K562 (cell line): ENCODE measurements around the gene VSIG10L2. TPM values are rescaled to one million over a fixed set of nuclear protein-coding genes. Genes with fewer than 3 reads are reported as not detected.

Experiments used
- ATAC-seq: fragments of 200-7000 bp; cut with Tn5 transposase; 3 replicates; pipeline ENCODE4 v1.9.1; 2020; ENCODE audit warnings: moderate library complexity
- BruUV-seq: library from RNA; stranded (reverse); fragments of 400-500 nt; replicated peaks from 2 replicates; lab custom pipeline; 2021; lab: Mats Ljungman, UMichigan
- CTCF ChIA-PET: fragments of 300-600 bp; formaldehyde crosslinking; extraction: SDS; loops from one replicate; lab custom pipeline; 2021; ENCODE audit warnings: low intra/inter-chr PET ratio; lab: Yijun Ruan, JAX
- POLR2A ChIA-PET: fragments of 300-600, 350-650 bp; sonication (Branson Sonifier 250); formaldehyde crosslinking; extraction: SDS; loops from one replicate; lab custom pipeline; 2021; ENCODE audit warnings: antibody characterized with exemption, inconsistent platforms; lab: Yijun Ruan, JAX
- DNase-seq, 4 experiments: peaks; one replicate each; pipeline versions ENCODE4 v3.0.0 to v3.0.0-alpha.2; 2011 to 2018; ENCODE audit warnings: low spot score in 3 of 4, mixed read lengths in 3 of 4; ENCODE audit errors: extremely low read depth in 1 of 4
- FAIRE-seq: peaks from 2 replicates; lab custom pipeline; 2011; peaks lifted over from hg19 to GRCh38; lab: Jason Lieb, UNC
- H2AFZ ChIP-seq: 2 replicates; pipeline ENCODE4 v1.6.0; 2011; ENCODE audit warnings: low read depth, low read length, control low read depth, inconsistent platforms
- H3K27ac ChIP-seq: fragments of 200-600 bp; 3 replicates; pipeline ENCODE4 v1.8.0; 2011; ENCODE audit warnings: low read depth, mild to moderate bottlenecking, control low read depth, inconsistent platforms, low read length, moderate library complexity, mixed read lengths; ENCODE audit errors: extremely low read depth
- H3K27me3 ChIP-seq, 2 experiments: fragments of 300-600 bp in 1 of 2; 2 replicates in 1 of 2; 3 replicates in 1 of 2; pipeline versions ENCODE4 v1.6.0 to v1.8.0; 2011; ENCODE audit warnings: inconsistent platforms in 2 of 2, low read length in 2 of 2, mild to moderate bottlenecking in 1 of 2, mixed read lengths in 1 of 2, moderate library complexity in 1 of 2; ENCODE audit not compliant: control insufficient read depth in 2 of 2, insufficient read depth in 2 of 2
- H3K36me3 ChIP-seq: fragments of 300-600 bp; 3 replicates; pipeline ENCODE4 v1.8.0; 2011; ENCODE audit warnings: mild to moderate bottlenecking, low read length, inconsistent platforms; ENCODE audit not compliant: control insufficient read depth, insufficient read depth
- H3K4me1 ChIP-seq, 2 experiments: fragments of 200-600 bp in 1 of 2; replicated peaks in 1 of 2; 2 replicates in 1 of 2; 3 replicates in 1 of 2; pipeline versions ENCODE4 v1.5.1 to v1.8.0; 2011; ENCODE audit warnings: inconsistent platforms in 2 of 2, low read length in 2 of 2, mild to moderate bottlenecking in 1 of 2, mixed read lengths in 1 of 2, moderate library complexity in 1 of 2; ENCODE audit not compliant: control insufficient read depth in 2 of 2, insufficient read depth in 2 of 2
- H3K4me2 ChIP-seq: 2 replicates; pipeline ENCODE4 v1.6.1; 2011; ENCODE audit warnings: low read length, control low read depth, inconsistent platforms, mixed read lengths; ENCODE audit not compliant: insufficient read depth
- H3K4me3 ChIP-seq: fragments of 200-600 bp; sonication (generic), shearing (Covaris generic); 2 replicates; pipeline ENCODE4 v1.5.1; 2016; ENCODE audit warnings: control low read depth, inconsistent platforms
- H3K79me2 ChIP-seq: fragments of 200-600 bp; 3 replicates; pipeline ENCODE4 v1.8.0; 2011; ENCODE audit warnings: low read length, inconsistent platforms; ENCODE audit not compliant: control insufficient read depth, insufficient read depth
- H3K9ac ChIP-seq, 2 experiments: 2 replicates each; pipeline versions ENCODE4 v1.6.0 to v1.6.1; 2011; ENCODE audit warnings: low read depth in 2 of 2, low read length in 2 of 2, control low read depth in 1 of 2, inconsistent platforms in 1 of 2, mild to moderate bottlenecking in 1 of 2, mixed read lengths in 1 of 2; ENCODE audit not compliant: insufficient read depth in 1 of 2
- H3K9me1 ChIP-seq: one replicate; pipeline ENCODE4 v1.6.0; 2011; ENCODE audit warnings: inconsistent platforms, mild to moderate bottlenecking, low read length, moderate library complexity; ENCODE audit not compliant: control insufficient read depth, insufficient read depth
- H3K9me3 ChIP-seq: replicated peaks from 2 replicates; pipeline ENCODE4 v1.5.1; 2011; ENCODE audit warnings: low read depth, low read length, inconsistent platforms; ENCODE audit not compliant: control insufficient read depth, insufficient read depth
- H4K20me1 ChIP-seq: replicated peaks from 2 replicates; pipeline ENCODE4 v1.6.1; 2011; ENCODE audit warnings: low read length, inconsistent platforms, mixed read lengths; ENCODE audit not compliant: control insufficient read depth, insufficient read depth
- EGR1 ChIP-seq: fragments of 450-650 bp; conservative IDR thresholded peaks from 2 replicates; pipeline ENCODE4 v1.6.1; 2017; ENCODE audit warnings: mild to moderate bottlenecking
- SIN3A ChIP-seq, 2 experiments: fragments of 150-350 bp in 1 of 2; IDR thresholded peaks; 2 replicates each; pipeline ENCODE4 v1.6.1; 2011 to 2016; ENCODE audit warnings: borderline replicate concordance in 2 of 2, low read depth in 2 of 2, low read length in 2 of 2, mild to moderate bottlenecking in 2 of 2, moderate library complexity in 2 of 2; ENCODE audit not compliant: control insufficient read depth in 1 of 2
- ZNF354B ChIP-seq: fragments of 250-450 bp; sonication (Bioruptor Pico); IDR thresholded peaks from 2 replicates; pipeline ENCODE4 v1.4.0; 2020
- ZNF696 ChIP-seq: fragments of 250-450 bp; sonication (Bioruptor Pico); conservative IDR thresholded peaks from 2 replicates; pipeline ENCODE4 v1.4.0; 2020; ENCODE audit warnings: mild to moderate bottlenecking, moderate library complexity
- ZNF780A ChIP-seq: fragments of 250-450 bp; sonication (Bioruptor Pico); IDR thresholded peaks from 2 replicates; pipeline ENCODE4 v1.5.0; 2021; ENCODE audit warnings: mild to moderate bottlenecking
- WGBS: fragments of 100-300 bp; shearing (Covaris generic); methylation state at CpG from one replicate; pipeline ENCODE4 v1.1.6; 2016; ENCODE audit warnings: low coverage, mixed read lengths; ENCODE audit not compliant: insufficient coverage; ENCODE audit errors: missing lambda C conversion rate; 5-methylcytosine and 5-hydroxymethylcytosine counted together
- in situ Hi-C: fragments of 300-500 bp; cut with MboI; formaldehyde crosslinking; loops from 4 replicates; pipeline ENCODE4 v1.15.0; 2018; ENCODE audit warnings: inconsistent platforms, mixed read lengths
- intact Hi-C: fragments of 100-400 bp; cut with micrococcal nuclease; formaldehyde crosslinking; loops from 2 replicates; pipeline ENCODE4 v1.14.2; 2022
- polyA plus RNA-seq, 8 experiments: library from polyadenylated mRNA; depleted of rRNA in 4 of 8; stranded (reverse) in 5 of 8; unstranded in 3 of 8; fragments of >200 nt; fragmentation: Nextera tagmentation in 2 of 8; fragmentation: Illumina TruSeq in 1 of 8; extraction: Ambion mirVana in 2 of 8; extraction: Trizol in 1 of 8; gene quantifications; 2 replicates each; pipeline versions ENCODE4 v1.2.1 to v1.2.3, GENCODE V29; 2011 to 2014; ENCODE audit warnings: inconsistent platforms in 1 of 8, missing spikeins in 1 of 8
- total RNA-seq, 7 experiments: library from RNA; depleted of rRNA in 6 of 7; stranded (reverse); fragments of >200 nt in 6 of 7; fragmentation: Illumina TruSeq in 2 of 7; extraction: Trizol in 2 of 7; gene quantifications; 2 replicates each; pipeline versions ENCODE4 v1.2.1 to v1.2.3, GENCODE V29; 2011 to 2021; ENCODE audit warnings: low replicate concordance in 1 of 7
- TF ChIP-seq, protein P1 (sequence below): fragments of 250-450 bp; sonication (Bioruptor Pico); IDR thresholded peaks from 2 replicates; pipeline ENCODE4 v1.9.0; 2021; ENCODE audit warnings: mild to moderate bottlenecking
- TF ChIP-seq, protein P2 (sequence below): fragments of 200-600 bp; sonication (generic); IDR thresholded peaks from one replicate; pipeline ENCODE4 v1.6.1; 2012; ENCODE audit warnings: mild to moderate bottlenecking, low read depth, low read length, inconsistent platforms

The VSIG10L2 gene
- total and polyA plus RNA-seq, 9 of the 15 experiments (the other 6 are each of a cell fraction or from before 2014, with no cell fraction given), result not detected

DNA sequence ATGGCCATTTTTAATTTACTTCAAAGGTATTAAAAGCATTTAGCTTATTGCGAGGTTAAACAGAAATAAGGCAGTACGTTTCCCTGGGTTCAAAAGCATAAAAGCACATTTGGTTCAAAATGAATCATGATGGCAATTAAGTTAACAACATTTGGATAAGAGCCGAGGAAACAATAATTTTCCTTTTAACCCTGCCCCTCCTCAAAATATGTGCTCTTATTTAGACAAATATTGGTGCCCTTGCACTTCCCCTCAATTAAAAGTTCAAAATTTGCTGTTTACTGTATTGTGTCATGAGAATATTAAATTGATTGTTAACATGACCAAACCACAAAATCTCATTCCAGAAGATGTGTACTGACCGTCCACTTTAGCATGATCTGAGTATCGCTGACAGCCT lies 48.7 kb downstream of the VSIG10L2 start (continued):
- TF ChIP-seq SIN3A (IDR thresholded peaks at IDR 0.05; ENCODE audit: borderline replicate concordance in 2 of 2, control insufficient read depth in 1 of 2, low read depth in 2 of 2, low read length in 2 of 2) (no peak), ZNF696 (CRISPR knock-in tag) (no peak)

DNA sequence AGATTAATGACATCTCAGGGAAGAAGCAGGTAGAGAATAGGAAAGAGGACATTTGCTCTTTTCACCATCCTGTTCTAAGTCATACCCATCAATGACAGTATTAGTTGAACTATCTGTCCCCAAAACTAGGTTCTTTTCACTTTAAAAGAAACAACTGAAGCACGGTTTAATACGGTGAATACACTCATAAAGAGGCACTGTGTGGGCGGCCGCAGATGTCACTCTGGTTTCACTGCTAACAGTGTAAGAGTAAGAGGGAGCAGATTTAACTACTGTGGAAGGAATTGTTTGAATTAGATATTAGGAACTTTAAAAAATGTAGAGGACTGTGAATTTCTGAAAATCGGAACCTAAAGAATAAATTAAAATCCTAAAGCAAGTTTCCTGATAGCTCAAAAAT lies 49.5 kb downstream of the VSIG10L2 start:
- intact Hi-C loops, result no loop called here
- Histone ChIP-seq H3K9me1 (peaks cover 5% of the 10 kb centered on the region), H2AFZ (no peak overlapping the region), H3K4me3 (no peak overlapping the region), H3K4me2 (no peak overlapping the region), H3K79me2 (no peaks in the 10 kb centered on the region), H3K4me1 (no peaks in the 10 kb centered on the region), H3K27ac (no peak overlapping the region), H3K9ac (no peak overlapping the region), H4K20me1 (no peaks in the 10 kb centered on the region), H3K9me3 (no peaks in the 10 kb centered on the region), H3K27me3 (peaks cover 5 to 12% of the 10 kb centered on the region in 2 experiments; a peak in 4 of 5 replicates), H3K36me3 (no peaks in the 10 kb centered on the region)
- no peak for DNase-seq
- in situ Hi-C loops, result no loop called here
- ChIA-PET CTCF (no interaction called here), POLR2A (no interaction called here)
- no TSS peak for BruUV-seq
- TF ChIP-seq, protein P1, sequence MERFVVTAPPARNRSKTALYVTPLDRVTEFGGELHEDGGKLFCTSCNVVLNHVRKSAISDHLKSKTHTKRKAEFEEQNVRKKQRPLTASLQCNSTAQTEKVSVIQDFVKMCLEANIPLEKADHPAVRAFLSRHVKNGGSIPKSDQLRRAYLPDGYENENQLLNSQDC (CRISPR knock-in tag), result no peak
- TF ChIP-seq ZNF780A (CRISPR knock-in tag), result no peak
- TF ChIP-seq, protein P2, sequence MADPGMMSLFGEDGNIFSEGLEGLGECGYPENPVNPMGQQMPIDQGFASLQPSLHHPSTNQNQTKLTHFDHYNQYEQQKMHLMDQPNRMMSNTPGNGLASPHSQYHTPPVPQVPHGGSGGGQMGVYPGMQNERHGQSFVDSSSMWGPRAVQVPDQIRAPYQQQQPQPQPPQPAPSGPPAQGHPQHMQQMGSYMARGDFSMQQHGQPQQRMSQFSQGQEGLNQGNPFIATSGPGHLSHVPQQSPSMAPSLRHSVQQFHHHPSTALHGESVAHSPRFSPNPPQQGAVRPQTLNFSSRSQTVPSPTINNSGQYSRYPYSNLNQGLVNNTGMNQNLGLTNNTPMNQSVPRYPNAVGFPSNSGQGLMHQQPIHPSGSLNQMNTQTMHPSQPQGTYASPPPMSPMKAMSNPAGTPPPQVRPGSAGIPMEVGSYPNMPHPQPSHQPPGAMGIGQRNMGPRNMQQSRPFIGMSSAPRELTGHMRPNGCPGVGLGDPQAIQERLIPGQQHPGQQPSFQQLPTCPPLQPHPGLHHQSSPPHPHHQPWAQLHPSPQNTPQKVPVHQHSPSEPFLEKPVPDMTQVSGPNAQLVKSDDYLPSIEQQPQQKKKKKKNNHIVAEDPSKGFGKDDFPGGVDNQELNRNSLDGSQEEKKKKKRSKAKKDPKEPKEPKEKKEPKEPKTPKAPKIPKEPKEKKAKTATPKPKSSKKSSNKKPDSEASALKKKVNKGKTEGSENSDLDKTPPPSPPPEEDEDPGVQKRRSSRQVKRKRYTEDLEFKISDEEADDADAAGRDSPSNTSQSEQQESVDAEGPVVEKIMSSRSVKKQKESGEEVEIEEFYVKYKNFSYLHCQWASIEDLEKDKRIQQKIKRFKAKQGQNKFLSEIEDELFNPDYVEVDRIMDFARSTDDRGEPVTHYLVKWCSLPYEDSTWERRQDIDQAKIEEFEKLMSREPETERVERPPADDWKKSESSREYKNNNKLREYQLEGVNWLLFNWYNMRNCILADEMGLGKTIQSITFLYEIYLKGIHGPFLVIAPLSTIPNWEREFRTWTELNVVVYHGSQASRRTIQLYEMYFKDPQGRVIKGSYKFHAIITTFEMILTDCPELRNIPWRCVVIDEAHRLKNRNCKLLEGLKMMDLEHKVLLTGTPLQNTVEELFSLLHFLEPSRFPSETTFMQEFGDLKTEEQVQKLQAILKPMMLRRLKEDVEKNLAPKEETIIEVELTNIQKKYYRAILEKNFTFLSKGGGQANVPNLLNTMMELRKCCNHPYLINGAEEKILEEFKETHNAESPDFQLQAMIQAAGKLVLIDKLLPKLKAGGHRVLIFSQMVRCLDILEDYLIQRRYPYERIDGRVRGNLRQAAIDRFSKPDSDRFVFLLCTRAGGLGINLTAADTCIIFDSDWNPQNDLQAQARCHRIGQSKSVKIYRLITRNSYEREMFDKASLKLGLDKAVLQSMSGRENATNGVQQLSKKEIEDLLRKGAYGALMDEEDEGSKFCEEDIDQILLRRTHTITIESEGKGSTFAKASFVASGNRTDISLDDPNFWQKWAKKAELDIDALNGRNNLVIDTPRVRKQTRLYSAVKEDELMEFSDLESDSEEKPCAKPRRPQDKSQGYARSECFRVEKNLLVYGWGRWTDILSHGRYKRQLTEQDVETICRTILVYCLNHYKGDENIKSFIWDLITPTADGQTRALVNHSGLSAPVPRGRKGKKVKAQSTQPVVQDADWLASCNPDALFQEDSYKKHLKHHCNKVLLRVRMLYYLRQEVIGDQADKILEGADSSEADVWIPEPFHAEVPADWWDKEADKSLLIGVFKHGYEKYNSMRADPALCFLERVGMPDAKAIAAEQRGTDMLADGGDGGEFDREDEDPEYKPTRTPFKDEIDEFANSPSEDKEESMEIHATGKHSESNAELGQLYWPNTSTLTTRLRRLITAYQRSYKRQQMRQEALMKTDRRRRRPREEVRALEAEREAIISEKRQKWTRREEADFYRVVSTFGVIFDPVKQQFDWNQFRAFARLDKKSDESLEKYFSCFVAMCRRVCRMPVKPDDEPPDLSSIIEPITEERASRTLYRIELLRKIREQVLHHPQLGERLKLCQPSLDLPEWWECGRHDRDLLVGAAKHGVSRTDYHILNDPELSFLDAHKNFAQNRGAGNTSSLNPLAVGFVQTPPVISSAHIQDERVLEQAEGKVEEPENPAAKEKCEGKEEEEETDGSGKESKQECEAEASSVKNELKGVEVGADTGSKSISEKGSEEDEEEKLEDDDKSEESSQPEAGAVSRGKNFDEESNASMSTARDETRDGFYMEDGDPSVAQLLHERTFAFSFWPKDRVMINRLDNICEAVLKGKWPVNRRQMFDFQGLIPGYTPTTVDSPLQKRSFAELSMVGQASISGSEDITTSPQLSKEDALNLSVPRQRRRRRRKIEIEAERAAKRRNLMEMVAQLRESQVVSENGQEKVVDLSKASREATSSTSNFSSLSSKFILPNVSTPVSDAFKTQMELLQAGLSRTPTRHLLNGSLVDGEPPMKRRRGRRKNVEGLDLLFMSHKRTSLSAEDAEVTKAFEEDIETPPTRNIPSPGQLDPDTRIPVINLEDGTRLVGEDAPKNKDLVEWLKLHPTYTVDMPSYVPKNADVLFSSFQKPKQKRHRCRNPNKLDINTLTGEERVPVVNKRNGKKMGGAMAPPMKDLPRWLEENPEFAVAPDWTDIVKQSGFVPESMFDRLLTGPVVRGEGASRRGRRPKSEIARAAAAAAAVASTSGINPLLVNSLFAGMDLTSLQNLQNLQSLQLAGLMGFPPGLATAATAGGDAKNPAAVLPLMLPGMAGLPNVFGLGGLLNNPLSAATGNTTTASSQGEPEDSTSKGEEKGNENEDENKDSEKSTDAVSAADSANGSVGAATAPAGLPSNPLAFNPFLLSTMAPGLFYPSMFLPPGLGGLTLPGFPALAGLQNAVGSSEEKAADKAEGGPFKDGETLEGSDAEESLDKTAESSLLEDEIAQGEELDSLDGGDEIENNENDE, result no peak
- 0 out of 2 replicates have a peak, but pooled peaks have one; percentile 19 for TF ChIP-seq EGR1
- TF ChIP-seq ZNF354B, result no peak
- WGBS, result under 1% methylated on average over 5 of the region's 5 CpGs
- ATAC-seq, result no peak
- no peak for FAIRE-seq
